ENCODE data around the gene CRIP3.

GRCh38 chr6:43262780-43263313, 45.8 kb downstream of the CRIP3 start:
- TF ChIP-seq CTCF (IDR thresholded peaks at IDR 0.05; ENCODE audit: insufficient read depth, low read length, poor library complexity, severe bottlenecking) = no peak
- no peak for TF ChIP-seq EZH2phosphoT487 (conservative IDR thresholded peaks at IDR 0.05; ENCODE audit: low read length)

Data from SU-DHL-6 (cell line).